ENCODE measurements around the gene CSNK1G1.
"Not testable (repeated sequence)": the region's sequence is repeated elsewhere in the genome, so short reads cannot be mapped to it uniquely, and the experiment has no call there.

Gene CSNK1G1

GRCh38 chr15:64351265-64351664, 4.7 kb downstream of the CSNK1G1 start:
- DNase-seq (ENCODE audit: extremely low read depth in 1 of 2, low read depth in 1 of 2) = no peak

GRCh38 chr15:64349375-64349774, 6.6 kb downstream of the CSNK1G1 start:
- DNase-seq (ENCODE audit: extremely low read depth in 1 of 2, low read depth in 1 of 2) = no peak

DNA sequence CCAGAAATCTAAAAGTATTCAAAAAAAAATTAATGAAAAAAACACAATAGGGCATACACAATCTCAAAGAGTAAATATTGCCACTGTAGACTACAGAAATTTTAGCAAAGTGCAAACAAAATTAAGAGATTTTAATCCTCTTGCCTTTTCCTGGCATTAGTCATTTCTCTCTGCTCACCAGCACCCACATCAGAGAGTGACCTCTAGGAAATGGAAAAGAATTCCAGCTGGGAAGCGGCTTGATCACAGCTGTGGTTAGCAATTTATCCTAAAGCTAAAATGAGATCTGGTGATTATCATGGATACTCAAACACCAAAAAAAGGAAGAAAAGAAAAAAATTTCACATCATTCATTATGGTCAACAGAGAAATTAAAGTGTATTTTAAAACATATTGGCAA, 7.5 kb downstream of the CSNK1G1 start:
- no peak for DNase-seq (ENCODE audit: extremely low read depth in 1 of 2, low read depth in 1 of 2)

DNA sequence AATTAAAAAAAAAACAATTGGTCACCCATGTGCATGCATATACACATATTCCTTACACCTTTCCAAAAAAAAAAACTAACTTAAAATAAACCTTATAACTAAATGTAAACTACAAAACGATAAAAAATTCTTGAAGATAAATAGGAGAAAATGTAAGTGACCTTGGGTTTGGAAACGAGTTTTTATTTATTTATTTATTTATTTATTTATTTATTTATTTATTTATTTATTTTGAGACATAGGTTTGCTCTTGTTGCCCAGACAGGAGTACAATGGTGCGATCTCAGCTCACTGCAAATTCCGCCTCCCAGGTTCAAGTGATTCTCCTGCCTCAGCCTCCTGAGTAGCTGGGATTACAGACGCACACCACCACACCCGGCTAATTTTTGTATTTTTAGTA, 9.7 kb downstream of the CSNK1G1 start:
- not testable (repeated sequence) for DNase-seq (ENCODE audit: extremely low read depth in 1 of 2, low read depth in 1 of 2)

- DNase-seq (ENCODE audit: extremely low read depth in 1 of 2, low read depth in 1 of 2) = no peak
Measured at GRCh38 chr15:64344651-64345294, 11.2 kb downstream of the CSNK1G1 start.

DNA sequence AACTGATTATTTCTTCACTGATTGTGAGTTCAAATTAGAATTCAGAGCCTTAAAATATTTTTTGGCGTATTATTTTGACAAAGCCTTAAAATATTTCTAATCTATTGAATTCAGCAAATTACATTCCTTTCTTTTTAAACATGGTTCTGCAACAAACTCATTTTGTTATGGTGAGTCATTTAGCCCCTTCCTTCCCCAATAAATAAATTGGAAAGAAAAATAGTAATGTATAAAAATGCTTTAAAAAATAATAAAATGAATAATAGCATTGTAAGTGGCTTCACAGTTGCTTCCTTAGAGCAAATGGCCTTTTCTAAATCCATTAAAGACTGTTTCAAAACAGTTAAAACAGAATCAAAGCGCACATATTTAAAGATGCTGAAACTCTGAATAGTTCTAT, 12.1 kb downstream of the CSNK1G1 start:
- DNase-seq (ENCODE audit: extremely low read depth in 1 of 2, low read depth in 1 of 2) = no peak

DNA sequence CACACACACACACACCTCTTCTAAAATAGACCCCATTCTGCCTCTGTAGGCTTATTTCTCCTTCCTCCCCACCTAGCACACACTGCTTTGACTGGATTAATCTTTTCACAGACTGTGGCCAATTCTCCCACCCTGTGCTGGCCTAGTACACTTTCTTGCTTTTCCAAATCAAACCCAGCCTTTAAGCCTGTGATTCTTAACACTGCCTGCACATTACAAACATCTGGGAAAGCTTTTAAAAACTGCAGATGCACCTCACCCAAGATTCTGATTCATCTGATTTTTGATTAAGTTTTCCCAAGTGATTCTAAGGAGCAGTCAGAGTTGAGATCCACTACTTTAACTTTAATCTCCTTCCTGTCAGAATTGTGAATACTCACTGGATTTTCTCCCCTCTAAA, 12.8 kb downstream of the CSNK1G1 start:
- no peak for DNase-seq (ENCODE audit: extremely low read depth in 1 of 2, low read depth in 1 of 2)

DNA sequence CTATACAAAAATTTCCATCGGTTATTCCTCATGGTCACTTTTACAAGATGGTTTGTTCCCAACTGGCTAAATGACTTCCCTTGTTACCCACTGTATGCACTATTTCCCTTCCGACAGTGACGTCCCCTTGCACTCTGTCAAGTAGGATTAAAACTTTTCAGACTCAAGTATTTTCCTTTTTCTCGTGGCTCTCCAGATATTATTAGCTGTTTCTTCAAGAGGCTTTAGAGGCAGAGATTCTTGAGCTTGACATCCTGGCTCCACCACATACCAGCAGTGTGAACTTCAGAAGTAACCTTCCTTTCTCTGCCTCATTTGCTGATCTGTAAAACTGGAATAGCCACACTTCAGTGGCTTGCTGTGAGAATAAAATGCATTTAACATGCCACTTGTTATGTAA, 14.0 kb downstream of the CSNK1G1 start:
- no peak for DNase-seq (ENCODE audit: extremely low read depth in 1 of 2, low read depth in 1 of 2)

- no peak for DNase-seq (ENCODE audit: extremely low read depth in 1 of 2, low read depth in 1 of 2)
Measured at GRCh38 chr15:64340355-64340754, 15.6 kb downstream of the CSNK1G1 start.

DNA sequence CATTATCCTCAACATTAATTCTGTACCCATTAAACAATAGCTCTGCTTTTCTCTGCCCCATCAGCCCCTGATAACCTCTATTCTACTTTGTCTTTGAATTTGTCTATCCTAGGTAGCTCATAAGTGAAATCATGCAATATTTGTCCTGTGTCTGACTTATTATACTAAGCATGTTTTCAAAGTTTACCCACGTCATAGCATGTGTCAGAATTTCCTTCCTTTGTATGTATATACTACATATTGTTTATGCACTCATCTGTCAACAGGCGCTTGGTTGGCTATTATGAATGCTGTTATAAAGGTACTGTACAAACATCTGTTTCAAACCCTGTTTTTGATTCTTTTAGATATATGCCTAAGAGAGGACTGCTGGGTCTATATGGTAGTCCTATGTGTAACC, 18.2 kb downstream of the CSNK1G1 start:
- DNase-seq (ENCODE audit: extremely low read depth in 1 of 2, low read depth in 1 of 2) = no peak

GRCh38 chr15:64333986-64334929, 21.7 kb downstream of the CSNK1G1 start:
- DNase-seq (ENCODE audit: extremely low read depth in 1 of 2, low read depth in 1 of 2) = peak in 1 of 2 donors; percentile 5

GRCh38 chr15:64333516-64333915, 22.5 kb downstream of the CSNK1G1 start:
- no peak for DNase-seq (ENCODE audit: extremely low read depth in 1 of 2, low read depth in 1 of 2)

- DNase-seq (ENCODE audit: extremely low read depth in 1 of 2, low read depth in 1 of 2) = not testable (repeated sequence)
Measured at GRCh38 chr15:64331668-64332067, 24.3 kb downstream of the CSNK1G1 start.

GRCh38 chr15:64326975-64327374, 29.0 kb downstream of the CSNK1G1 start:
- not testable (repeated sequence) for DNase-seq (ENCODE audit: extremely low read depth in 1 of 2, low read depth in 1 of 2)

- DNase-seq (ENCODE audit: extremely low read depth in 1 of 2, low read depth in 1 of 2) = not testable (repeated sequence)
Measured at GRCh38 chr15:64326458-64326857, 29.5 kb downstream of the CSNK1G1 start.

- DNase-seq (ENCODE audit: extremely low read depth in 1 of 2, low read depth in 1 of 2) = no peak
Measured at GRCh38 chr15:64324165-64324877, 31.7 kb downstream of the CSNK1G1 start.

GRCh38 chr15:64315216-64315615, 40.8 kb downstream of the CSNK1G1 start:
- DNase-seq (ENCODE audit: extremely low read depth in 1 of 2, low read depth in 1 of 2) = no peak

GRCh38 chr15:64314456-64314855, 41.5 kb downstream of the CSNK1G1 start:
- no peak for DNase-seq (ENCODE audit: extremely low read depth in 1 of 2, low read depth in 1 of 2)

DNA sequence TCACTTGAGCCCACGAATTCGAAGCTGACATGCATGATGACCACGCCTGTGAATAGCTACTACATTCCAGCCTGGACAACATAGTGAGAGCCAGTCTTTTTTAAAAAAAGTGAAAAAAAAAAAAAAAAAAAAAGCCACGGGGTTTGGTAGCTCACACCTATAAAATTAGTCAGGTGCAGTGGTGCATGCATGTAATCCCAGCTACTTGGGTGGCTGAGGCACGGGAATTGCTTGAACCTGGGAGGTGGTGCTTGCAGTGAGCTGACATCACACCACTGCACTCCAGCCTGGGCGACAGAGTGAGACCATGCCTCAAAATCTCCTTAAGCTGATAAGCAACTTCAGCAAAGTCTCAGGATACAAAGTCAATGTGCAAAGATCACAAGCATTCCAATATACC, 44.4 kb downstream of the CSNK1G1 start:
- no peak for DNase-seq (ENCODE audit: extremely low read depth in 1 of 2, low read depth in 1 of 2)

DNA sequence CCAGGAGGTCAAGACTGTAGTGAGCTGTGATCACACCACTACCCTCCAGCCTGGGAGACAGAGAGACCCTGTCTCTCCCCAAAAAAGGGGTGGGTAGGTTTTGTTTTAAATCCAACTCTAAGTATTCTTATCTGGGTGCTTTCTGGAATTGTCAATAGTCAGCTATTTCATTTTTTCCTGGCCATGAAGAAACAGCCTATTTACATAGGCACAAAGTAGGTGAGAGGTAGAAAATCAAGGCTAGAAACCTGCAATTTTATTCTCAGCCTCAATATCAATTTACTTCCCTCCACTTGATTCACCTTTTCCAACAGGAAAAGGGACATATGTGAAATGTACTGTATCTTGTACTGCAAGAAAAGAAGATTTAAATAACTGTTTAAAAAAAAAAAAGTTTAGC, 45.9 kb downstream of the CSNK1G1 start:
- DNase-seq (ENCODE audit: extremely low read depth in 1 of 2, low read depth in 1 of 2) = no peak

- no peak for DNase-seq (ENCODE audit: extremely low read depth in 1 of 2, low read depth in 1 of 2)
Measured at GRCh38 chr15:64305261-64305660, 50.7 kb downstream of the CSNK1G1 start.

GRCh38 chr15:64289550-64289949, 66.4 kb downstream of the CSNK1G1 start:
- no peak for DNase-seq (ENCODE audit: extremely low read depth in 1 of 2, low read depth in 1 of 2)

Measured in stimulated activated CD8-positive, alpha-beta memory T cell treated with anti-CD3 and anti-CD28 coated beads, Interleukin-7, amount 100 ng/mL, for 48 hours (primary cell).